ENCODE measurements around the gene PSME2.

PSME2 gene

GRCh38 chr14:24179294-24179960 lies 33.0 kb upstream of the PSME2 start:
- no peak for DNase-seq (ENCODE audit: low read depth in 2 of 2)

DNA sequence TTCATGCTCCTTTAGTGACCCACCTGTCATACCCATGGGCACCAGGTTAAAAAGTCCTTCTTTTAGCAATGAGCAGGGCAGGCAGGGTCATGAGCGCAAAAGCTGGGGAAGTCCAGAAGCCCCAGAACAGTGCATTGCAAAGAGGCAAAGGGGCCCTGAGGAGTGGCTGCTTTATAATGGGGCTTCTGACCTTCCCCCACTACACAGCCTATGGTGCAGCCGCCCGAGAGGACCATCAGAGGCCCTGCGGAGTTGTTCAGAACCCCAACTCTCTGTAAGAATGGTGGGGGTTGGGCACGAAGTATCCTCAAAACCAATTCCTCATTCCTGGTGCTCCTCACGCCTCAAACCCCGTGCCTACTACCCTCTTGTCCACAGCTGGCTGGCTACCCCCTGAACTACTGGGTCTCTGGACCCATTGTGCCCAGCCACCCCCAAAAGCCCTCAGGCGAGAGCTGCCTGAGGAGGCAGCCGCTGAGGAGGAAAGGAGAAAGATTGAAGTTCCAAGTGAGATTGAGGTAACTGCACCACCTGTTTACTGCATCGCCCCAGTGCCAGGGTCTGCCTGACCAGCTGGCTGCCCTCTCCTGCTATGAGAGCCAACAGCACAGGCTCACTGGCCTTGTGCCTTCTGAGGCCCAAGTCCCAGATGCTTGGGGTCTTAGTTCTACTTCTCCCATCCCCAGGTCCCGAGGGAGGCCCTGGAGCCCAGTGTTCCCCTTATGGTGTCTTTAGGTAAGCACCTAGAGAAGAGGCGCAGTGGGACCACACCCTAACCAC lies 32.2 kb upstream of the PSME2 start:
- DNase-seq (ENCODE audit: low read depth in 2 of 2) = no peak

GRCh38 chr14:24177891-24178290 lies 31.5 kb upstream of the PSME2 start:
- DNase-seq (ENCODE audit: low read depth in 2 of 2) = no peak

GRCh38 chr14:24177041-24177825 lies 30.8 kb upstream of the PSME2 start:
- DNase-seq (ENCODE audit: low read depth in 2 of 2) = no peak

- DNase-seq (ENCODE audit: low read depth in 2 of 2) = no peak
Observed at GRCh38 chr14:24176599-24176998, 30.2 kb upstream of the PSME2 start.

DNA sequence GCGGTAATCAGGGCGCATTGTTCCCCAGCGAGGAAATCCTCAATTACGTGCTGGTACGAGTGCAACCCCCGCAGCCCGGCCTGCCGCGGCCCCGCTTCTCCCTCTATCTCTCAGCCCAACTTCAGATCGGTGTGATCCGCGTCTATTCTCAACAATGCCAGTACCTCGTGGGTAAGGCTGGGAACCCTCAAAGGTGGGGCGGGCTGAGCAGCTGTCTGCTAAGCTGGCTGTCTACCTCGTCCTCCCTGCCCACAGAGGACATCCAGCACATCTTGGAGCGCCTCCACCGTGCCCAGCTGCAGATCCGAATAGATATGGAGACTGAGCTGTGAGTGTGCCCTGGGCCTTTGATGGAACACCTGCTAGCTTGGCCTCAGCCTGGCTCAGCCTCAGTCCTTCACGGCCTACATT lies 26.5 kb upstream of the PSME2 start:
- no peak for DNase-seq (ENCODE audit: low read depth in 2 of 2)

DNA sequence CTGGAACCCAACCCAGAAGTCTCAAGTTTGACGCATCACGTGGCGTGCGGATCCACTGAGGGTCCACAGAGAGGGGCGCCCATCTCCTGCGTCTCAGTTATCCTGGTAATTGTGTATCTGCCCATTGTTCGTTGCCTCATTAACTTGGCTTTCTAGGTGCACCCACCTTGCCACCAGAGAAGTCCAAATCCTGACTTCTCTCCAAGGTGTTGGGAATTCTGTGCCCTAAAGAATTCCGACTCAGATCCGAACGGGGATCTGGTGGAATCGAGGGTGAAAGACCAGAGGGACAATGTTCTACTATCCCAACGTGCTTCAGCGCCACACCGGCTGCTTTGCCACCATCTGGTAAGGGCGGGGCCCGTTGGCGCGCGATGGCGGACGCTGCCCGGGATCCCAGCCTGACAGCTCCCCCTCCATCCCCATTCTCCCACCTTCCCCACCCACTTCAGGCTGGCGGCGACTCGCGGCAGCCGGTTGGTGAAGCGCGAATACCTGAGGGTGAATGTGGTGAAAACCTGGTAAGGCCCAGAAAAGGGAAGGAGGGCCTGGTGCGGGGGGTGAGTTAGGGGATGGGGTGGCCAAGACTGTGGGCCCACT lies 26.0 kb upstream of the PSME2 start:
- DNase-seq (ENCODE audit: low read depth in 2 of 2) = no peak

DNA sequence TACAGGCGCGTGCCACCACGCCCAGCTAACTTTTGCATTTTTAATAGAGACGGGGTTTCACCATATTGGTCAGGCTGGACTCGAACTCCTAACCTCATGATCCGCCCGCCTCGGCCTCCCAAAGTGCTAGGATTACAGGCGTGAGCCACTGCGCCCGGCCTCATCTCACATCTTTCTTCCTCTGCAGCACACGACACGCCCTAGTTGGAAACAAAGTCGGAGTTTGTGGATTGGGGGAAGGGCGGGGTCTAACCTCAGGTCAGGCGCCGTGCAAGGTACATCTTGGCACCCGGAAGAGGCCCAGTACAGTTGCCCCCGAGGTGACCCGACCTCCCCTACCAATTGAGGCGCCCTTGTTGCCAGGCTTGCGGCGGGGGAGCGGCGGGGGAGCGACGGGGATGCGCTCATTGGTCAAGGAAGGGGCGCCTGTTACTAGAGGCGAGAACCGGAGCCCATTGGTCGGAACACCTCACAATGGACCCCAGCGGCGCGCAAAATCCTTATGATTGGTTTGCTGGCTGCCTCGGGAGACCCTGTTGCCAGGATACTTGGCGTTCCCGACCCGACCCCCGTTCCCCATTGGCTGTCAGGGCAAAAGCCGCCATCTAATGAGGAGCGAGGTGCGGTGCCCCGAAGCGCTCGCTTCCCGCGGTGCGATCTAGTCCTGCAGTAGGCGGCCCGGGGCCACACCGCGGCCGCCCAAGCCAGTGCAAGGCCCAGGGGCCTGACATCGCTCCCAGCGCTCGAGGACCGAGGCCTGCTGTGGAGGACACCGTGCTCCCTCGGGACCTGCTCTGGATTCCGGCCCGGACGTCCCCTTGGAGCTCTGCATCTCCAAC lies 25.2 kb upstream of the PSME2 start, which contains the start of gene REC8:
TSS of gene REC8 (plus strand) at position 659 of the 839 bp plus-strand sequence. CDS start 473 bp downstream, outside the sequence.
- peak; percentile 70 to 73 for DNase-seq (ENCODE audit: low read depth in 2 of 2)

DNA sequence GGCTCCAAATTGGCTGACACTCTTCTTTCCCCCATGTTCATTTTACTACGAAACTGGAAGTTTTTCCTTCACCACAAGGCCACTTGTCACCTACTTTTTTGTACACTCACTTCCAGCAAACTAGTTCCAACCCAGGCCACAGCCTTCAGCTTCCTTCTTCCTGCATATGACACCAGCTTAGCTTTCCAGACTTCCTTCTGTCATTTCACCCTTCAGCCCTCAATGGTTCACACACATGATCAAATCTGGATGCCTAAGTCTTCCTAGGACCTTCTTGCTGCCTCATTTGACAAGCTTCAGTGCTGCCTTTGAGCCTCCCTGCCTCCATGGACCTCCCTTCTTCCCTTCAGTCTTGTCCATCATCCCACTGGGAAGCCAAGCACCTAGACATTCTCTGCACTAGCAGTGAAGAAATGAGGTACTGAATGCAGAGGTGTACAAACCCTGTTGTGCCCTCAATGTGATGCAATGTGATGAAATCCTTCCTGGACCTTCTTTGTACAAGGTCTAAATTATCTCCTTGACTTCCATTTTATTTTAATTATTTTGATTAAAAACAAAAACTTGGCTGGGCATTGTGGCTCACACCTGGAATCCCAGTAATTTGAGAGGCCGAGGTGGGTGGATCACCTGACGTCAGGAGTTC lies 21.2 kb upstream of the PSME2 start:
- DNase-seq (ENCODE audit: low read depth in 2 of 2) = no peak

GRCh38 chr14:24165785-24166184 lies 19.4 kb upstream of the PSME2 start:
- no peak for DNase-seq (ENCODE audit: low read depth in 2 of 2)

- no peak for DNase-seq (ENCODE audit: low read depth in 2 of 2)
Observed at GRCh38 chr14:24164518-24164991, 18.1 kb upstream of the PSME2 start.

GRCh38 chr14:24162093-24162492 lies 15.7 kb upstream of the PSME2 start:
- DNase-seq (ENCODE audit: low read depth in 2 of 2) = no peak

GRCh38 chr14:24160850-24161804 lies 14.7 kb upstream of the PSME2 start, which contains the start of gene IRF9:
Gene IRF9 (plus strand): TSS chr14:24161265. CDS start chr14:24162145, 880 bp downstream.
- DNase-seq (ENCODE audit: low read depth in 2 of 2) = peak; percentile 84 to 87

GRCh38 chr14:24160499-24160849 lies 14.1 kb upstream of the PSME2 start:
- DNase-seq (ENCODE audit: low read depth in 2 of 2) = no peak

DNA sequence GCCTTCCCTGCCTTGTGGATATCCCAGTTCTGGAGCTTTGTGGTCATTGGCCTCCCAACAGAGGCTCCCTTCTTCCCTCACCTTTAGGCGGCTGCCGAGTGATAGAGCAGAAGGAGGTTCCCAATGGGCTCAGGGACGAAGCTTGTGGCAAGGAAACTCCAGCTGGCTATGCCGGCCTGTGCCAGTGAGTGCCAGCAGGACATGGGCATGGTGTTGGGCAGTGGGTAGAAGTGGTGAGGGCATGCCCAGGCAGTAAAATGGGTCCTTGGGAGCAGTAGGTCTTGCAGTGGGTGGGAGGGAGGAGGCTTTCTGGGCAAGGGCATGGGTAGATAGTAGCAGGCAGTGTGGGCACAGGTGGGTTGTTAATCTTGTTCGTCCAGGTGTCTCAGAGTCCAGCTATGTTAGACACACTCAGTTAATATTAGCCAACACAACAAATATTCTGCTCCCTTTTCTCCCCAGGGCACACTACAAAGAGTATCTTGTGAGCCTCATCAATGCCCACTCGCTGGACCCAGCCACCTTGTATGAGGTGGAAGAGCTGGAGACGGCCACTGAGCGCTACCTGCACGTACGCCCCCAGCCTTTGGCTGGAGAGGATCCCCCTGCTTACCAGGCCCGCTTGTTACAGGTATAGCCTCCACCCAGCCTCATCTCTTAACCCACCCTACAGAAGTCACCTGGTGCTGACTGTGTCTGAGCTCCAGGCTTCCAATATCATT lies 13.5 kb upstream of the PSME2 start:
- no peak for DNase-seq (ENCODE audit: low read depth in 2 of 2)

DNA sequence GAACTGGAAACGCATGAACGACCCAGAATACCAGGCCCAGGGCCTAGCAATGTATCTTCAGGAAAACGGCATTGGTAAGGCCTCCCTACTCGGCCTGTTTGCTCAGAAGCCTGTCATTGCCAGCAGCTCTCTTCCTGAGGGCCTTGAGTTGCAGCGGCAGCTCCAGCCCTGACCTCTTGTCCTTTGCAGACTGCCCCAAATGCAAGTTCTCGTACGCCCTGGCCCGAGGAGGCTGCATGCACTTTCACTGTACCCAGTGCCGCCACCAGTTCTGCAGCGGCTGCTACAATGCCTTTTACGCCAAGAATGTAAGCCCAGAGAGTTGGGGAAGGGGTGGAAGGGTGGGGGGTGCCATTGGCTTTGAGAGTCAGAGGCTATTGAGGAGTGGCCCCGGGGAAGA lies 10.9 kb upstream of the PSME2 start:
- no peak for DNase-seq (ENCODE audit: low read depth in 2 of 2)

DNA sequence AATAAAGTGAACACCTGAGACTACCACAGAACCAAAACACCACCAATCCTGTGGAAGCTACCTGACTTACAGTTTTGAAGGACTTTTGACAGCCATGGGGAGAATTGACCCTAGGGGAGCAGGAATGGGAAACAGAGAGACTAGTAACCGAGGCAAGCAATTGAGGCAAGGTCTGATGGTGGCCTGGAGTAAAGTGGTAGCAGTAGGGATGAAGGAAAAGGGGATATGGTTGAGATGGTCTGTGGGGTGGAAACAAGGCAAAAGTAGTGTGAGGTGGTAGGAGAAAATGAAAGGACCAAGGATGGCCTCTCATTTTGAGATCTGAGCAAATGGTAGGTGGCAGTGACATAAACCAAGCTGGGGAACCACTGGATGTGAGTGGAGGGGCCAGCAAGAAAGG lies 10.4 kb upstream of the PSME2 start:
- no peak for DNase-seq (ENCODE audit: low read depth in 2 of 2)

DNA sequence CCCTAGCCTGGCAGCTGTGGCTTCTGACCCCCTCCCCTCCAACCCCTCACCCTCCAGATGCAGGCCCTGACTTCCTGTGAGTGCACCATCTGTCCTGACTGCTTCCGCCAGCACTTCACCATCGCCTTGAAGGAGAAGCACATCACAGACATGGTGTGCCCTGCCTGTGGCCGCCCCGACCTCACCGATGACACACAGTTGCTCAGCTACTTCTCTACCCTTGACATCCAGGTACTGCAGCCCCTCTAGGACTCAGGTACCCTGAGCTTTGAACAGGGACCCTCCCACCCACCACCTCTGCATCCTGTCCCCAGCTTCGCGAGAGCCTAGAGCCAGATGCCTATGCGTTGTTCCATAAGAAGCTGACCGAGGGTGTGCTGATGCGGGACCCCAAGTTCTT lies 8.7 kb upstream of the PSME2 start:
- no peak for DNase-seq (ENCODE audit: low read depth in 2 of 2)
